Endothelial cell of umbilical vein (primary cell): ENCODE measurements around the gene MYH11. TPM values are rescaled to one million over a fixed set of nuclear protein-coding genes. Genes with fewer than 3 reads are reported as not detected.

ENCODE experiments used
- BruUV-seq: library from RNA; stranded (reverse); fragments of 400-500 nt; replicated peaks from 2 replicates; lab custom pipeline; 2021; lab: Mats Ljungman, UMichigan
- CTCF ChIA-PET: fragments of 300-600, 350-600 bp; sonication (Branson Sonifier 250); formaldehyde crosslinking; loops from one replicate; lab custom pipeline; 2021; ENCODE audit warnings: antibody characterized with exemption, inconsistent platforms; lab: Charles Lee
- POLR2A ChIA-PET: fragments of 300-600, 350-600 bp; sonication (Branson Sonifier 250); formaldehyde crosslinking; loops from one replicate; lab custom pipeline; 2021; ENCODE audit warnings: antibody characterized with exemption, inconsistent platforms; lab: Charles Lee
- DNase-seq: peaks from one replicate; pipeline ENCODE4 v3.0.0-alpha.2; 2011; ENCODE audit warnings: low read depth, low spot score
- FAIRE-seq: peaks from 2 replicates; lab custom pipeline; 2011; peaks lifted over from hg19 to GRCh38; lab: Jason Lieb, UNC
- H2AFZ ChIP-seq: 2 replicates; pipeline ENCODE4 v1.6.0; 2012; ENCODE audit warnings: low read depth, low read length, control low read depth, inconsistent platforms
- H3K27ac ChIP-seq: 2 replicates; pipeline ENCODE4 v1.5.1; 2011; ENCODE audit warnings: low read depth, mild to moderate bottlenecking, control low read depth, low read length, moderate library complexity; ENCODE audit not compliant: insufficient read depth
- H3K27me3 ChIP-seq, 2 experiments: 2 replicates each; pipeline versions ENCODE4 v1.6.0 to v1.6.1; 2011; ENCODE audit warnings: low read length in 2 of 2, mixed read lengths in 1 of 2; ENCODE audit not compliant: control insufficient read depth in 2 of 2, insufficient read depth in 2 of 2
- H3K36me3 ChIP-seq, 2 experiments: 2 replicates in 1 of 2; 3 replicates in 1 of 2; pipeline ENCODE4 v1.5.1; 2011; ENCODE audit warnings: low read length in 2 of 2, mild to moderate bottlenecking in 1 of 2, moderate library complexity in 1 of 2; ENCODE audit not compliant: control insufficient read depth in 2 of 2, insufficient read depth in 2 of 2; ENCODE audit errors: extremely low read depth in 1 of 2
- H3K4me1 ChIP-seq: 3 replicates; pipeline ENCODE4 v1.5.1; 2011; ENCODE audit warnings: mild to moderate bottlenecking, low read length; ENCODE audit not compliant: control insufficient read depth, insufficient read depth; ENCODE audit errors: extremely low read depth
- H3K4me2 ChIP-seq: 2 replicates; pipeline ENCODE4 v1.6.1; 2011; ENCODE audit warnings: low read length, control low read depth, mixed read lengths; ENCODE audit not compliant: insufficient read depth
- H3K4me3 ChIP-seq, 3 experiments: fragments of 200-600 bp in 1 of 3; sonication (generic), shearing (Covaris generic) in 1 of 3; replicated peaks in 1 of 3; 2 replicates each; pipeline ENCODE4 v1.5.1; 2011 to 2016; ENCODE audit warnings: control low read depth in 3 of 3, low read length in 3 of 3, mild to moderate bottlenecking in 2 of 3, inconsistent platforms in 1 of 3, low read depth in 1 of 3, moderate library complexity in 1 of 3; ENCODE audit not compliant: insufficient read depth in 1 of 3
- H3K79me2 ChIP-seq: 2 replicates; pipeline ENCODE4 v1.6.0; 2012; ENCODE audit warnings: low read length, inconsistent platforms; ENCODE audit not compliant: control insufficient read depth, insufficient read depth
- H3K9ac ChIP-seq: replicated peaks from 2 replicates; pipeline ENCODE3; 2011; ENCODE audit warnings: low read length, control low read depth; ENCODE audit not compliant: insufficient read depth; ENCODE audit errors: extremely low read depth
- H3K9me1 ChIP-seq: replicated peaks from 3 replicates; pipeline ENCODE4 v1.6.0; 2011; ENCODE audit warnings: mild to moderate bottlenecking, low read length; ENCODE audit not compliant: control insufficient read depth, insufficient read depth; ENCODE audit errors: extremely low read depth
- H3K9me3 ChIP-seq: replicated peaks from 2 replicates; pipeline ENCODE4 v1.5.1; 2012; ENCODE audit warnings: low read length, inconsistent platforms; ENCODE audit not compliant: control insufficient read depth, insufficient read depth
- H4K20me1 ChIP-seq: replicated peaks from 2 replicates; pipeline ENCODE3; 2011; ENCODE audit warnings: mild to moderate bottlenecking, low read length; ENCODE audit not compliant: control insufficient read depth, insufficient read depth; ENCODE audit errors: extremely low read depth
- EZH2 ChIP-seq: IDR thresholded peaks from 2 replicates; pipeline ENCODE4 v1.6.1; 2012; ENCODE audit warnings: borderline replicate concordance, low read depth, mild to moderate bottlenecking, moderate library complexity, low read length, inconsistent platforms; ENCODE audit not compliant: severe bottlenecking
- FOS ChIP-seq: IDR thresholded peaks from 2 replicates; pipeline ENCODE4 v1.6.1; 2011; ENCODE audit warnings: mild to moderate bottlenecking, low read length, moderate library complexity, borderline replicate concordance; ENCODE audit not compliant: insufficient read depth
- GATA2 ChIP-seq: IDR thresholded peaks from 2 replicates; pipeline ENCODE4 v1.7.0; 2011; ENCODE audit warnings: low read depth, mild to moderate bottlenecking, moderate library complexity, mixed read lengths, low read length; ENCODE audit not compliant: insufficient read length, insufficient read depth
- JUN ChIP-seq: IDR thresholded peaks from 2 replicates; pipeline ENCODE4 v1.6.1; 2011; ENCODE audit warnings: borderline replicate concordance, low read depth; ENCODE audit not compliant: insufficient read length, insufficient read depth
- MYC ChIP-seq: IDR thresholded peaks from one replicate; pipeline ENCODE4 v1.6.1; 2011; ENCODE audit warnings: mild to moderate bottlenecking, low read depth, low read length
- POLR2A ChIP-seq: IDR thresholded peaks from 2 replicates; pipeline ENCODE4 v1.6.1; 2012; ENCODE audit warnings: low read depth, mild to moderate bottlenecking, control low read depth, low read length
- POLR2AphosphoS5 ChIP-seq: IDR thresholded peaks from 2 replicates; pipeline ENCODE4 v1.6.1; 2012; ENCODE audit warnings: low read depth, mild to moderate bottlenecking, control low read depth, low read length, moderate library complexity; ENCODE audit not compliant: insufficient read depth
- dilution Hi-C: fragments of 300-500 bp; cut with MboI; formaldehyde crosslinking; loops from one replicate; pipeline ENCODE4 v1.15.0; 2019; ENCODE audit warnings: low sequenced_read_pairs; ENCODE audit not compliant: extremely low pct_ligation_motif_present
- intact Hi-C: fragments of 100-400 bp; cut with micrococcal nuclease; formaldehyde crosslinking; loops from one replicate; pipeline ENCODE4 v1.10.0; 2022
- polyA plus RNA-seq, 4 experiments: library from polyadenylated mRNA; depleted of rRNA in 3 of 4; stranded (reverse) in 3 of 4; unstranded in 1 of 4; fragments of >200 nt; gene quantifications; 2 replicates each; pipeline versions ENCODE4 v1.2.1 to v1.2.3, GENCODE V29; 2011 to 2012; ENCODE audit warnings: missing spikeins in 1 of 4
- total RNA-seq: library from RNA; stranded (reverse); gene quantifications from 2 replicates; pipeline ENCODE4 v1.2.3, GENCODE V29; 2021
- TF ChIP-seq, protein P1 (sequence below), 2 donors: IDR thresholded peaks; 1 replicate in 1 of 2; 2 replicates in 1 of 2; pipeline ENCODE4 v1.5.1; 2011; ENCODE audit warnings: low read length in 2 of 2, mild to moderate bottlenecking in 2 of 2, moderate library complexity in 2 of 2, control low read depth in 1 of 2, inconsistent platforms in 1 of 2, low read depth in 1 of 2; ENCODE audit not compliant: insufficient read depth in 1 of 2; ENCODE audit errors: extremely low read depth in 1 of 2
- TF ChIP-seq, protein P2 (sequence below): IDR thresholded peaks from 2 replicates; pipeline ENCODE4 v1.6.1; 2011; ENCODE audit not compliant: insufficient read depth, insufficient read length

Gene MYH11
- total and polyA plus RNA-seq, 2 donors (not counting 3 experiments of a cell fraction or from before 2014, with no cell fraction given) = not detected

DNA sequence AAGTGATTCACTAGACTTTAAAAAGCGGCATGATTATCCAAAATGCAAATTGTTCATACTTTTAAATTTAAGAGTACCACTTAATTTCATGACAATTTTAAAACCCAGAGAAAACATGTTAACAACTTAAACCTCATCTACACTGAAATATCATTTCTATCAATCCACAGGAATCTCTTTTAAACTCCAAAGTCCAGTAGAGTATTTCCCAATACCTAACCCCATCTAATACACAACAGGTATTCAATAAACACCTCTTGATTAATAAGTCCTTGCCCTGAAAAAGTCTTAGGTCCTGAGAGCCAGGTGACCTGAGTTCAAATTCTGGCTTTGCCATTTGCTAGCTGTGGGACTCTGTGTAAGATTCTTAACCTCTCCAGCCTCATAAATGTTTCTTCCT, 16.9 kb upstream of the MYH11 start:
- POLR2A ChIA-PET = interaction anchor here (1.6 kb wide), 1 partner anchor 15 kb away, joined by 4 read pairs; the partner anchor contains the start of gene CEP20
- FAIRE-seq = no peak
- Histone ChIP-seq H3K4me1 (peaks cover 3% of the 10 kb centered on the region), H3K4me2 (no peak overlapping the region), H3K9me3 (no peaks in the 10 kb centered on the region), H3K27ac (no peak overlapping the region), H4K20me1 (no peaks in the 10 kb centered on the region), H3K9me1 (no peaks in the 10 kb centered on the region), H3K36me3 (peaks cover 0 to 6% of the 10 kb centered on the region in 2 experiments), H3K4me3 (no peak overlapping the region), H3K27me3 (no peaks in the 10 kb centered on the region), H3K9ac (no peak overlapping the region), H2AFZ (no peak overlapping the region), H3K79me2 (no peaks in the 10 kb centered on the region)
- dilution Hi-C loops (no loop called here), intact Hi-C loops (loop anchor here (10.0 kb wide), 1 partner anchor 321 kb away; no protein-coding TSS in a partner anchor)
- TF ChIP-seq EZH2 = no peak
- TF ChIP-seq FOS = no peak
- no peak for TF ChIP-seq POLR2A
- TF ChIP-seq GATA2 = no peak
- no peak for TF ChIP-seq MYC
- no peak for TF ChIP-seq JUN
- TF ChIP-seq, protein P1, sequence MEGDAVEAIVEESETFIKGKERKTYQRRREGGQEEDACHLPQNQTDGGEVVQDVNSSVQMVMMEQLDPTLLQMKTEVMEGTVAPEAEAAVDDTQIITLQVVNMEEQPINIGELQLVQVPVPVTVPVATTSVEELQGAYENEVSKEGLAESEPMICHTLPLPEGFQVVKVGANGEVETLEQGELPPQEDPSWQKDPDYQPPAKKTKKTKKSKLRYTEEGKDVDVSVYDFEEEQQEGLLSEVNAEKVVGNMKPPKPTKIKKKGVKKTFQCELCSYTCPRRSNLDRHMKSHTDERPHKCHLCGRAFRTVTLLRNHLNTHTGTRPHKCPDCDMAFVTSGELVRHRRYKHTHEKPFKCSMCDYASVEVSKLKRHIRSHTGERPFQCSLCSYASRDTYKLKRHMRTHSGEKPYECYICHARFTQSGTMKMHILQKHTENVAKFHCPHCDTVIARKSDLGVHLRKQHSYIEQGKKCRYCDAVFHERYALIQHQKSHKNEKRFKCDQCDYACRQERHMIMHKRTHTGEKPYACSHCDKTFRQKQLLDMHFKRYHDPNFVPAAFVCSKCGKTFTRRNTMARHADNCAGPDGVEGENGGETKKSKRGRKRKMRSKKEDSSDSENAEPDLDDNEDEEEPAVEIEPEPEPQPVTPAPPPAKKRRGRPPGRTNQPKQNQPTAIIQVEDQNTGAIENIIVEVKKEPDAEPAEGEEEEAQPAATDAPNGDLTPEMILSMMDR (IDR thresholded peaks at IDR 0.05; ENCODE audit: extremely low read depth in 1 of 2, insufficient read depth in 1 of 2, low read depth in 1 of 2, low read length in 2 of 2) = no peak
- no peak for TF ChIP-seq POLR2AphosphoS5
- TF ChIP-seq, protein P2, sequence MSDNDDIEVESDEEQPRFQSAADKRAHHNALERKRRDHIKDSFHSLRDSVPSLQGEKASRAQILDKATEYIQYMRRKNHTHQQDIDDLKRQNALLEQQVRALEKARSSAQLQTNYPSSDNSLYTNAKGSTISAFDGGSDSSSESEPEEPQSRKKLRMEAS = no peak
- CTCF ChIA-PET = interaction anchor here (0.5 to 4.2 kb wide), 16 partner anchors 10 to 412 kb away, joined by 3 to 43 read pairs (median 14); partner anchors contain the start of gene CEP20
- BruUV-seq = no TSS peak
- DNase-seq = no peak
